Measurements from ENCODE around the gene STRIP2.
A peak's percentile ranks its signal among the peaks of the same experiment; 100 is the strongest.

STRIP2 gene

DNA sequence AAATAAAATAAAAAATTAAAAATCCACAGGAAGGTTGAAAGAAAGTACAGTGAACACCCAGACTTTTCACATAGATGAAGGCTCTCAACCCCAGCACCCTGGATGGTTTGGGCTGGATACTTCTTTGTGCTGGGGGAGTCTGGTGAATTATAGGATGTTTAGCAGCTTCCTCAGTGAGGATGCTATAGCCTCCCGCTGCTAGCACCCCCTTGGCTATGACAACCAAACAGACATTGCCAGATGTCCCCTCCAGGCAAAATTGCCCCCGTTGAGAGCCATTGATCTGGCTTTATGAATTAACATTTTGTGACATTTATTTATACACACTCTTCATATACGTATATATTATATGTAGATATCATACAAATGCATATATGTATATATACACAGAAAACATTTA is 89.7 kb downstream of the STRIP2 start (continued):
- TF ChIP-seq, protein P1, sequence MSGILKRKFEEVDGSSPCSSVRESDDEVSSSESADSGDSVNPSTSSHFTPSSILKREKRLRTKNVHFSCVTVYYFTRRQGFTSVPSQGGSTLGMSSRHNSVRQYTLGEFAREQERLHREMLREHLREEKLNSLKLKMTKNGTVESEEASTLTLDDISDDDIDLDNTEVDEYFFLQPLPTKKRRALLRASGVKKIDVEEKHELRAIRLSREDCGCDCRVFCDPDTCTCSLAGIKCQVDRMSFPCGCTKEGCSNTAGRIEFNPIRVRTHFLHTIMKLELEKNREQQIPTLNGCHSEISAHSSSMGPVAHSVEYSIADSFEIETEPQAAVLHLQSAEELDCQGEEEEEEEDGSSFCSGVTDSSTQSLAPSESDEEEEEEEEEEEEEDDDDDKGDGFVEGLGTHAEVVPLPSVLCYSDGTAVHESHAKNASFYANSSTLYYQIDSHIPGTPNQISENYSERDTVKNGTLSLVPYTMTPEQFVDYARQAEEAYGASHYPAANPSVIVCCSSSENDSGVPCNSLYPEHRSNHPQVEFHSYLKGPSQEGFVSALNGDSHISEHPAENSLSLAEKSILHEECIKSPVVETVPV (CRISPR knock-in tag; IDR thresholded peaks at IDR 0.05) = no peak
- TF ChIP-seq ZNF8 (CRISPR knock-in tag; IDR thresholded peaks at IDR 0.05) = no peak
- TF ChIP-seq, protein P2, sequence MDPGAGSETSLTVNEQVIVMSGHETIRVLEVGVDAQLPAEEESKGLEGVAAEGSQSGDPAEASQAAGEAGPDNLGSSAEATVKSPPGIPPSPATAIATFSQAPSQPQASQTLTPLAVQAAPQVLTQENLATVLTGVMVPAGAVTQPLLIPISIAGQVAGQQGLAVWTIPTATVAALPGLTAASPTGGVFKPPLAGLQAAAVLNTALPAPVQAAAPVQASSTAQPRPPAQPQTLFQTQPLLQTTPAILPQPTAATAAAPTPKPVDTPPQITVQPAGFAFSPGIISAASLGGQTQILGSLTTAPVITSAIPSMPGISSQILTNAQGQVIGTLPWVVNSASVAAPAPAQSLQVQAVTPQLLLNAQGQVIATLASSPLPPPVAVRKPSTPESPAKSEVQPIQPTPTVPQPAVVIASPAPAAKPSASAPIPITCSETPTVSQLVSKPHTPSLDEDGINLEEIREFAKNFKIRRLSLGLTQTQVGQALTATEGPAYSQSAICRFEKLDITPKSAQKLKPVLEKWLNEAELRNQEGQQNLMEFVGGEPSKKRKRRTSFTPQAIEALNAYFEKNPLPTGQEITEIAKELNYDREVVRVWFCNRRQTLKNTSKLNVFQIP (CRISPR knock-in tag; IDR thresholded peaks at IDR 0.05; ENCODE audit: borderline replicate concordance, low read depth) = no peak
- no peak for TF ChIP-seq ISL1 (CRISPR knock-in tag; IDR thresholded peaks at IDR 0.05)
- no peak for TF ChIP-seq ZFP30 (CRISPR knock-in tag; IDR thresholded peaks at IDR 0.05)
- no peak for TF ChIP-seq ZNF70 (CRISPR knock-in tag; IDR thresholded peaks at IDR 0.05)
- no peak for TF ChIP-seq ARNTL (CRISPR knock-in tag; IDR thresholded peaks at IDR 0.05; ENCODE audit: borderline replicate concordance, low read depth)

DNA sequence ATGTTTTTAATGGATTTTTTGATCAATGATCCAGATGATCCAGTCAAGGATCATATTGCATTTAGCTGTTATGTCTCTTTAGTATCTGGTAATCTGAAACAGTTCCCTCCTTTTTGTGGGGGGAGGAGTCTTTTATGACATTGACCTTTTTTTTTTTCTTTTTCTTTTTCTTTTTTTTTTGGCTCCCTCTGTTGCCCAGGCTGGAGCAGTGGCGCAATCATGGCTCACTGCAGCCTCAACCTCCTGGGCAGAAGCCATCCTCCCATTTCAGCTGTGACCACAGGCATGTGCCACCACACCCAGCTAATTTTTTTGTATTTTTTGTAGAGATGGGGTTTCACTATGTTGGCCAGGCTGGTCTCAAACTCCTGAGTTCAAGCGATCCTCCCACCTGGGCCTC is 90.2 kb downstream of the STRIP2 start:
- peak; percentile 46; the same call in 2 of the 3 replicates for ATAC-seq

DNA sequence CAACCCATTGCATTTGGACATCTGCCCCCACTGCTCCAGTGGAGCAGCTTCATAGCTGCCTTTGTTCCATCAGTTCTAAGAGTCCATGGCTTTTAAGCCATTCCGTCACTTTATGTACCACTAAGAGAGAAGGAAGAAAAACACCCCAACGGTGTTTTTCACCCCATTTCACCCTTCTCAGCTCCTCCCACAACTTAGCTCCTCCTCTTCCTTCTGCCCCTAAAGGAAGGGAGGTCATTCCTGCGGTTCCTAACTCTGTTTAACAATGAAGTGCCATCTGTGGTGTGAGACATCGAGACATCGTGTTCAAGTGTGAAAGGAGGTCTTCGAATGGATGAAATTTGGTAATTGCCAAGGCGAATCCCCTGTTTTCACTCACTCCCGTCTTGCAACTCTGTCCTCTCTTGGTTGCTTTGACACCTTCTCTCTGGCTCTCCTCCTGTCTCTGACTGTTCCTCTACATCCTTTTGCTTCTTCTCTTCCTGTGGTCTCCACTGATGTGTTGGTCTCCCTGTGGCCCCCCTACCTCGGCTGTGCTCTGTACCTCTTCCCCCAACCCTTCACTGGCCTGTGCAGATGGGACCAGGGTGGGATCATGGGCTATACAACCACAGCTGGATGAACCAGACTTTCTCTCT is 91.1 kb downstream of the STRIP2 start:
- no peak for TF ChIP-seq GLIS3 (CRISPR knock-in tag; IDR thresholded peaks at IDR 0.05)
- no peak for TF ChIP-seq ZNF8 (CRISPR knock-in tag; IDR thresholded peaks at IDR 0.05)
- TF ChIP-seq ARNTL (CRISPR knock-in tag; IDR thresholded peaks at IDR 0.05; ENCODE audit: borderline replicate concordance, low read depth) = no peak
- TF ChIP-seq, protein P3, sequence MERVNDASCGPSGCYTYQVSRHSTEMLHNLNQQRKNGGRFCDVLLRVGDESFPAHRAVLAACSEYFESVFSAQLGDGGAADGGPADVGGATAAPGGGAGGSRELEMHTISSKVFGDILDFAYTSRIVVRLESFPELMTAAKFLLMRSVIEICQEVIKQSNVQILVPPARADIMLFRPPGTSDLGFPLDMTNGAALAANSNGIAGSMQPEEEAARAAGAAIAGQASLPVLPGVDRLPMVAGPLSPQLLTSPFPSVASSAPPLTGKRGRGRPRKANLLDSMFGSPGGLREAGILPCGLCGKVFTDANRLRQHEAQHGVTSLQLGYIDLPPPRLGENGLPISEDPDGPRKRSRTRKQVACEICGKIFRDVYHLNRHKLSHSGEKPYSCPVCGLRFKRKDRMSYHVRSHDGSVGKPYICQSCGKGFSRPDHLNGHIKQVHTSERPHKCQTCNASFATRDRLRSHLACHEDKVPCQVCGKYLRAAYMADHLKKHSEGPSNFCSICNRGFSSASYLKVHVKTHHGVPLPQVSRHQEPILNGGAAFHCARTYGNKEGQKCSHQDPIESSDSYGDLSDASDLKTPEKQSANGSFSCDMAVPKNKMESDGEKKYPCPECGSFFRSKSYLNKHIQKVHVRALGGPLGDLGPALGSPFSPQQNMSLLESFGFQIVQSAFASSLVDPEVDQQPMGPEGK (CRISPR knock-in tag; IDR thresholded peaks at IDR 0.05; ENCODE audit: borderline replicate concordance) = no peak
- TF ChIP-seq TCF4 (CRISPR knock-in tag; IDR thresholded peaks at IDR 0.05; ENCODE audit: borderline replicate concordance) = no peak
- TF ChIP-seq PPARA (CRISPR knock-in tag; IDR thresholded peaks at IDR 0.05; ENCODE audit: borderline replicate concordance) = no peak
- TF ChIP-seq ZC3H10 (CRISPR knock-in tag; IDR thresholded peaks at IDR 0.05) = no peak
- ATAC-seq = no peak

DNA sequence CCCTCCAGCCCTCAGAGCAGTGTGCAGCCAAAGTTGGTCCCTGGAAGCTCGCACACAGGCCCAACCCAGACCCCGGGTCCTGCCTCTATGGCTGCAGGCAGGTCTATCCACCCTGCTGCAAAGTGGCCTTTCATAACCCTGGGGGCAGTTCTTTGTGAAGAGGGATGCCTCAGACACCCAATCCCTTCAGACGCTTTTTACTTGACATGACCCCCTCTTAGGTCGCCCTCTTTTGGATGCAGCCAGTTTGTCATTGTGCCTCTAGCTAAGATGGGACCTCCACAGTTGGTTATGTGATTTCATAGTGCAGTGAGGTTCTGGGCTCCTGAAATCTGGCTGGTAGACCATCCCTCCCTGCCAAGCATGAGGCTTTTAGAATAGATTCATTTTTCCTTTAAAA is 95.4 kb downstream of the STRIP2 start:
- ATAC-seq = no peak
- TF ChIP-seq, protein P1 (CRISPR knock-in tag; IDR thresholded peaks at IDR 0.05) = no peak
- TF ChIP-seq, protein P4, sequence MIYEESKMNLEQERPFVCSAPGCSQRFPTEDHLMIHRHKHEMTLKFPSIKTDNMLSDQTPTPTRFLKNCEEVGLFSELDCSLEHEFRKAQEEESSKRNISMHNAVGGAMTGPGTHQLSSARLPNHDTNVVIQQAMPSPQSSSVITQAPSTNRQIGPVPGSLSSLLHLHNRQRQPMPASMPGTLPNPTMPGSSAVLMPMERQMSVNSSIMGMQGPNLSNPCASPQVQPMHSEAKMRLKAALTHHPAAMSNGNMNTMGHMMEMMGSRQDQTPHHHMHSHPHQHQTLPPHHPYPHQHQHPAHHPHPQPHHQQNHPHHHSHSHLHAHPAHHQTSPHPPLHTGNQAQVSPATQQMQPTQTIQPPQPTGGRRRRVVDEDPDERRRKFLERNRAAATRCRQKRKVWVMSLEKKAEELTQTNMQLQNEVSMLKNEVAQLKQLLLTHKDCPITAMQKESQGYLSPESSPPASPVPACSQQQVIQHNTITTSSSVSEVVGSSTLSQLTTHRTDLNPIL (CRISPR knock-in tag; IDR thresholded peaks at IDR 0.05; ENCODE audit: low read depth) = no peak
- TF ChIP-seq TOX (CRISPR knock-in tag; IDR thresholded peaks at IDR 0.05; ENCODE audit: borderline replicate concordance) = no peak
- no peak for TF ChIP-seq CSDC2 (CRISPR knock-in tag; IDR thresholded peaks at IDR 0.05)
- TF ChIP-seq GLIS3 (CRISPR knock-in tag; IDR thresholded peaks at IDR 0.05) = no peak
- TF ChIP-seq RARB (CRISPR knock-in tag; IDR thresholded peaks at IDR 0.05) = no peak
- TF ChIP-seq, protein P2 (CRISPR knock-in tag; IDR thresholded peaks at IDR 0.05; ENCODE audit: borderline replicate concordance, low read depth) = no peak
- no peak for TF ChIP-seq BACH2 (CRISPR knock-in tag; IDR thresholded peaks at IDR 0.05; ENCODE audit: borderline replicate concordance)
- no peak for TF ChIP-seq ARNTL (CRISPR knock-in tag; IDR thresholded peaks at IDR 0.05; ENCODE audit: borderline replicate concordance, low read depth)
- TF ChIP-seq, protein P3 (CRISPR knock-in tag; IDR thresholded peaks at IDR 0.05; ENCODE audit: borderline replicate concordance) = no peak
- TF ChIP-seq PPARA (CRISPR knock-in tag; IDR thresholded peaks at IDR 0.05; ENCODE audit: borderline replicate concordance) = no peak
- TF ChIP-seq ZFP3 (CRISPR knock-in tag; IDR thresholded peaks at IDR 0.05) = no peak
